SH-SY5Y (cell line): Measurements from ENCODE around the gene SLC4A5.

Experiments used
- GATA2 ChIP-seq: IDR thresholded peaks from 2 replicates; pipeline ENCODE4 v1.6.1; 2011; ENCODE audit warnings: mild to moderate bottlenecking, low read depth, low read length
- GATA3 ChIP-seq: IDR thresholded peaks from 2 replicates; pipeline ENCODE4 v1.6.1; 2011; ENCODE audit warnings: low read depth, mild to moderate bottlenecking, low read length, moderate library complexity

DNA sequence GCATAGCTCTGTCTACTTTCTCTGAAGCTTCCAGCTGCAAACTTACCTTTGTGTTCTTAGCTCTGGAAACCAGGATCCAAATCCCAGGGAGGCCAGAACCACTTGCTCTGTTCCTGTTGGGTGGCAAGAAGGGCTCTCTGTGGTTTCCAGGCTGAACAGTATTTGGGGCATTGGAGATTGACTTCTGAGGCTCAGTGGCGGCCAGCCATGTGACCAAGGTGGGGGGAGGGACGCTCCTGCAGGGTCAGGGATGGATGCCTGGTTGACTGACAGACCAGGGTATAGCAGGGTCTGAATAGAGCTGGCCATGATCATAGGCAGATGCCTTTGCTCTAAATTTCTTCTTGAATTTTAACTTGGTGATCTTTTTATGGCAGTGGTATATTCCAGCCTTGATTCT is 15.1 kb downstream of the SLC4A5 start:
- TF ChIP-seq GATA2 (no peak), GATA3 (no peak)
